IPS-20b (cell line): Measurements from ENCODE around the gene TIMM44.
"Not testable (repeated sequence)": the region's sequence is repeated elsewhere in the genome, so short reads cannot be mapped to it uniquely, and the experiment has no call there.

Source experiments
- H3K27ac ChIP-seq: one replicate; pipeline ENCODE4 v1.5.1; 2013; ENCODE audit warnings: low read length
- H3K27me3 ChIP-seq: 2 replicates; pipeline ENCODE4 v1.6.1; 2013; ENCODE audit warnings: mild to moderate bottlenecking, low read length, inconsistent platforms; ENCODE audit not compliant: insufficient read depth
- H3K36me3 ChIP-seq: 2 replicates; pipeline ENCODE4 v1.6.1; 2013; ENCODE audit warnings: low read depth, mild to moderate bottlenecking, inconsistent platforms, low read length, moderate library complexity; ENCODE audit not compliant: insufficient read depth
- H3K4me1 ChIP-seq: 2 replicates; pipeline ENCODE4 v1.6.1; 2013; ENCODE audit warnings: mild to moderate bottlenecking, control low read depth, inconsistent platforms, low read length, moderate library complexity; ENCODE audit not compliant: insufficient read depth
- H3K4me3 ChIP-seq: 2 replicates; pipeline ENCODE4 v1.5.1; 2013; ENCODE audit warnings: mild to moderate bottlenecking, low read length, inconsistent platforms
- H3K9ac ChIP-seq: 2 replicates; pipeline ENCODE4 v1.6.1; 2013; ENCODE audit warnings: low read depth, mild to moderate bottlenecking, inconsistent platforms, low read length, moderate library complexity
- H3K9me3 ChIP-seq: 2 replicates; pipeline ENCODE4 v1.6.1; 2013; ENCODE audit warnings: mild to moderate bottlenecking, low read depth, low read length, inconsistent platforms; ENCODE audit not compliant: insufficient read depth

The TIMM44 gene

DNA sequence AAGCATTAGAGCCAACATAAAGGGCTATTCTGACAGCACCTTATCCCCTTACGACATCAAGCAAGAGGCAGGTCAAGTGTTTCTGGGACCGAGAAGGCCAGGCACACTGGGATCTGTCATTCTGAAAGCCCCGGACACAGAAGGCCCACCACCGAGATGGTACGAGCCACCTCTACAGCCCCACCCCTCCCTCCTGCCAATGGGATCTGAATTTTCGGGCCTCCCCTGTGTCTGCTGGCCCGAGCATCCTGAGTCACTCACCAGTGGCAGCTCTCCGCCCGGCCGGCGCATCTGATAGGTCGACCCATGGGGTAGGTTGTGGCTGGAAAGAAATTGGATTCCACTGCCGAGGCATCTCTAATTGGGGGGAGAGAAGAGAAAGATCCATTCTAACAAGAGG is 2.6 kb downstream of the TIMM44 start:
- Histone ChIP-seq H3K27ac (no peak overlapping the region), H3K9me3 (no peaks in the 10 kb centered on the region), H3K27me3 (no peaks in the 10 kb centered on the region), H3K4me3 (no peak overlapping the region), H3K9ac (no peak overlapping the region), H3K4me1 (no peaks in the 10 kb centered on the region), H3K36me3 (peaks cover 61% of the 10 kb centered on the region)

- Histone ChIP-seq H3K36me3 (peaks cover 92% of the 10 kb centered on the region), H3K4me3 (no peak overlapping the region), H3K4me1 (no peaks in the 10 kb centered on the region), H3K9ac (no peak overlapping the region), H3K27ac (no peak overlapping the region), H3K9me3 (no peaks in the 10 kb centered on the region), H3K27me3 (no peaks in the 10 kb centered on the region)
Observed at GRCh38 chr19:7934766-7935165, 8.7 kb downstream of the TIMM44 start.

DNA sequence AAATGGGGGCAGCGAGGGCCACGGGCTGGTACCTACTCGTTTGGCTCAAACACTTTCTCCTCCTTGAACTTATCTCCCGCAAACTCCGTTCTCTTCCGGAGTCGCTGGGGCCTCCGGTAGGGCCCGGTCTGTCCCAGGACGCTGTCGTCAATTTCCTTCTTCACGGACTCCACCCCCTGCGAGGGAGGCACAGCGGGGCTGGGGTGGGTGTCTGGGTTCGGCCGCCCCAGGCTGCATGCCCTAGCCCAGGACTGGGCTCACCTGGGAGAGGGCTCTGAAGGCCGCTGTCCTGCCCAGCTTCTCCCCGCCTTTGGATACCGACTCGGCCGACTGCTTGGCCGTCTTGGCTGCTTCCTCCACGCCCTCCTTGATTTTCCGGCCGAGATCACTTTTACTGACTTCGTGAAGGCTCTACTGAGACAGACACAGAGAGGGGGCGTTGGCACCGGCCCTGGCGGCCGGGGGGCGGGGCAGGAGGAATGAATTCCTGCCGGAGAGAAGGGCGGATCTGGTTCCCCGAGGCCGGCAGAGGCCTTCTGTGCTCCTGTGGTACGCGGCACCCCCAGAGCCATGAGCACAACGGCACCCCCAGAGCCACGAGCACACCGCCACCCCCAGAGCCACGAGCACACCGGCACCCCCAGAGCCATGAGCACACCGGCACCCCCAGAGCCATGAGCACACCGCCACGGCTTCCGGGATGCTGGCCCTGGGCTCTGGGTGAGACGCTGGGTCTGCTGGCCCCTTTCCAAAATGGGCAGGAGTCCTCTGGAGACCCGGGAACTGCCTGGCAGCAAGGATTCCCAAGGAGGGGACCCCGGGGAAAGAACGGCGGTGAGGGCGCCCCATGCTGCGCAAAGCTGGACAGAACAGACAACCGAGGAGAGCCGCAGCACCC is 9.4 kb downstream of the TIMM44 start:
- H3K4me1 ChIP-seq = no peaks in the 10 kb centered on the region
- peaks cover 88% of the 10 kb centered on the region for H3K36me3 ChIP-seq

DNA sequence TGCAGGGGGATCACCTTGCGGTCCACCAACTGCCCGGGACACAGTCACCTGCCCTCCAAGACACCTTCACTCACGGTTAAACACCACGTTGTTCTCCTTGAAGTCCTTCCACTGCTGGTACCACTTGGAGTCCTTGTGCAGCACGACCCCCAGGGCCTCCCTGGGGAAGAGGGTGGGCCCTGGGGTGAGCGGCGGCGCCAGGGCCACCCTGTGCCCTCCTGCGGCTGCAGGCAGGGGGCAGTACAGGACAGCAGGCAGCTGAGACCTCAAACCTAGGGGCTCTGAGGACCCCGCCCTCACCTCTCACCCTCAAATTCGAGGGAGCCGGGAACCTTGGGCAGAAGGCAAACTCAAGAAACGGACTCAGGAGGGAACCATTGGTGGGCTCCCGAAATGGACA is 10.1 kb downstream of the TIMM44 start:
- H3K4me1 ChIP-seq = no peaks in the 10 kb centered on the region
- H3K27me3 ChIP-seq = no peaks in the 10 kb centered on the region
- no peaks in the 10 kb centered on the region for H3K9me3 ChIP-seq
- H3K36me3 ChIP-seq = peaks cover 81% of the 10 kb centered on the region
- no peak overlapping the region for H3K4me3 ChIP-seq
- H3K9ac ChIP-seq = no peak overlapping the region
- H3K27ac ChIP-seq = no peak overlapping the region

More for the DNA sequence above, 9.4 kb downstream of the TIMM44 start:
- no peak overlapping the region for H3K27ac ChIP-seq
- H3K9me3 ChIP-seq = no peaks in the 10 kb centered on the region
- H3K9ac ChIP-seq = no peak overlapping the region
- no peaks in the 10 kb centered on the region for H3K27me3 ChIP-seq
- no peak overlapping the region for H3K4me3 ChIP-seq

DNA sequence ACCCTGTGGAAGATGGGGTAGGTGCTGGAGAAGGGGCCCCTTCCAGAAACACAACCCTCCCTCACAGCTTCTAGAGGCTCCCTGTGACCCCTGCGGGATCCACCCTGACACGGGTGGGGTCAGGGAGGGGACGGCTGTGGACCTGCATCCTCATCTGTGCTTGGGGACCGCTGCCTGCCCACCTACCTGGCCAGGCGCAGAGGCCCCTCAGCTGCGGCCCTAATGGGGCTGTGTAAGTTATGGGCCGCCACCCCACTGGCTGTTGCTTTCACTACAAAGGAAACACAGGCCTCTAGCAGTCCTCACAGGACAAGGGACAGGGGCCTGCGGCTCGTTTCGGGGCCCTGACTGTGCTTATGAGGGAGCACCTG is 10.6 kb downstream of the TIMM44 start:
- Histone ChIP-seq H3K4me3 (no peak overlapping the region), H3K36me3 (peaks cover 76% of the 10 kb centered on the region)

DNA sequence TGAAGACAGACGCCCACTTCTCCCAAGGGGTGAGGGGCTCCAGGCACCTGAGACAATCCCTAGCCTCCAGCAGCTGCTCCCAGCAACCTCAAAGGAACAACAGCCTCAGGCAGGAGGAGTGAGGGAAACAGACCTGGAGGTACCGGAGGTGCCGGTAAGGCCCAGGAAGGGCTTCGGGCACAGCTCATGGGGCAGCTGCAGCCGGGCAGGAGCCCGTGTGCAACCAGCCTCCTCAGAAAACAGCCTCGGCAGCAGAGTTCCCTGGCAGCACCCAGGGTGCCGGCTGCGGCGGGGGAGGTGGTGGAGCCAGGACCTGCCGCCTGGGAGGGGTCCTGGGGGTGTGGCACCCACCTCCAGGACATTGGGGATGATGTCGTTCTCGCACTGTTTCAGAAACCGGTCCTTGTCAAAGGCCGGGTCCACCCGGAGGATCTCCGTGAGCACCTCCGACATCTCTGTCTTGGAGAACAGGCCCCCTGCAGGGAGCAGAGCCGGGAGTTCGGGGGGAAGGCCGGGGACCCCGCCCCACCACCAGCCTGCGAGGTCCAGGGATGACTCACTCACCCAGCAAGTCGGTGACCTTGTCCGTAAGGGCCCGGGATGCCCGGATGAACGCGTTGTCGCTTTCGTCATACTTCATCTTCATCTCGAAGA is 11.1 kb downstream of the TIMM44 start:
- no peaks in the 10 kb centered on the region for H3K9me3 ChIP-seq
- no peak overlapping the region for H3K27ac ChIP-seq
- H3K36me3 ChIP-seq = peaks cover 71% of the 10 kb centered on the region
- H3K27me3 ChIP-seq = no peaks in the 10 kb centered on the region
- H3K4me3 ChIP-seq = no peak overlapping the region
- H3K4me1 ChIP-seq = no peaks in the 10 kb centered on the region
- no peak overlapping the region for H3K9ac ChIP-seq

More for the DNA sequence above, 10.6 kb downstream of the TIMM44 start:
- Histone ChIP-seq H3K9ac (no peak overlapping the region), H3K27me3 (no peaks in the 10 kb centered on the region), H3K9me3 (no peaks in the 10 kb centered on the region), H3K4me1 (no peaks in the 10 kb centered on the region), H3K27ac (no peak overlapping the region)

DNA sequence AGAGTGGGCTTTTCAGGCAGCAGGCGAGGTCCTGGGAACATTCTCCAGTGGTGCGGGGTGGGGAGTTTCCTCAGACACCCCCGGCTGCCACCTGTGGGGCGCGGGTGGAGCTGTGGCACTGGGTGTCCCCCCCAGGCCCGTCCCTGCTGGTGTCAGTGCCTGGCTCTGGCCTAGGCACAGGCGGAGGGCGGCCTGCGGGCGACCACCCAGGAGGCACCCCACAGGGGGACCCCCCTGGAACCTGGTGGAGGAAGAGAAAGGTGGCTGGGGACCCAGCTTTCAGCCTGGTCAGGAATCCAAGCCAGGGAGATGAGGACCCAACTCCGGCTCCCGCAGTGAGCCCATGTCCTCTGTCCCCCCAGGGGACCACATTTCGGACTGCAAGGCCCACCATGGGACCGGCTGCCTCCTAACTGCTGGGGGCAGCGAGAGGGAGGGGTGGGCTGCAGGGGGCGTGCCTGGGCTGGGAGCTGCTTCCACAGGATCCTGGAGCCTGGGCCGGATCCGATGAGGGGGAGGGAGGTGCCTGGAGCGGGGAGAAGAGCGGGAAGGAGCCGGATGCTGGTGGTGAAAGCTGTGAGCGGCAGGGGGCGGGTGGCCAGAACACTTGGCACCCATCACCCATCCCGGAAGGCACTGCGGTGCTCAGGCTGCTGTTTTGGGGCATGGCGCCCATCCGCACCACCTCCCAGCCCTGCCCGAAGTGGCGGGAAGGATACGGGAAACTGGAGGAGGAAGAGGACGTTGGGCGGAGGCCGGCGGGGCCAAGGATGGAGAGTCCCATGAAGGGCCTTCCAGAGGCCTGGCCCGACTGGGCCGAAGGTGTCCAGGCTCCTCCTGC is 12.0 kb downstream of the TIMM44 start:
- no peaks in the 10 kb centered on the region for H3K9me3 ChIP-seq
- no peaks in the 10 kb centered on the region; the same call in 1 of the 2 replicates for H3K4me1 ChIP-seq
- H3K27me3 ChIP-seq = no peaks in the 10 kb centered on the region
- H3K36me3 ChIP-seq = peaks cover 61% of the 10 kb centered on the region
- no peak overlapping the region for H3K4me3 ChIP-seq
- no peak overlapping the region for H3K27ac ChIP-seq
- no peak overlapping the region for H3K9ac ChIP-seq

GRCh38 chr19:7930765-7931164 is 12.7 kb downstream of the TIMM44 start:
- no peak overlapping the region for H3K27ac ChIP-seq
- H3K4me1 ChIP-seq = no peaks in the 10 kb centered on the region; the same call in 1 of the 2 replicates
- no peaks in the 10 kb centered on the region for H3K9me3 ChIP-seq
- H3K27me3 ChIP-seq = no peaks in the 10 kb centered on the region
- H3K9ac ChIP-seq = no peak overlapping the region
- no peak overlapping the region for H3K4me3 ChIP-seq
- peaks cover 55% of the 10 kb centered on the region for H3K36me3 ChIP-seq

GRCh38 chr19:7930030-7930429 is 13.4 kb downstream of the TIMM44 start:
- not testable (repeated sequence) for H3K27ac ChIP-seq, H3K4me3 ChIP-seq, H3K4me1 ChIP-seq, H3K9me3 ChIP-seq, H3K9ac ChIP-seq, H3K27me3 ChIP-seq
- peaks cover 47% of the 10 kb centered on the region for H3K36me3 ChIP-seq

DNA sequence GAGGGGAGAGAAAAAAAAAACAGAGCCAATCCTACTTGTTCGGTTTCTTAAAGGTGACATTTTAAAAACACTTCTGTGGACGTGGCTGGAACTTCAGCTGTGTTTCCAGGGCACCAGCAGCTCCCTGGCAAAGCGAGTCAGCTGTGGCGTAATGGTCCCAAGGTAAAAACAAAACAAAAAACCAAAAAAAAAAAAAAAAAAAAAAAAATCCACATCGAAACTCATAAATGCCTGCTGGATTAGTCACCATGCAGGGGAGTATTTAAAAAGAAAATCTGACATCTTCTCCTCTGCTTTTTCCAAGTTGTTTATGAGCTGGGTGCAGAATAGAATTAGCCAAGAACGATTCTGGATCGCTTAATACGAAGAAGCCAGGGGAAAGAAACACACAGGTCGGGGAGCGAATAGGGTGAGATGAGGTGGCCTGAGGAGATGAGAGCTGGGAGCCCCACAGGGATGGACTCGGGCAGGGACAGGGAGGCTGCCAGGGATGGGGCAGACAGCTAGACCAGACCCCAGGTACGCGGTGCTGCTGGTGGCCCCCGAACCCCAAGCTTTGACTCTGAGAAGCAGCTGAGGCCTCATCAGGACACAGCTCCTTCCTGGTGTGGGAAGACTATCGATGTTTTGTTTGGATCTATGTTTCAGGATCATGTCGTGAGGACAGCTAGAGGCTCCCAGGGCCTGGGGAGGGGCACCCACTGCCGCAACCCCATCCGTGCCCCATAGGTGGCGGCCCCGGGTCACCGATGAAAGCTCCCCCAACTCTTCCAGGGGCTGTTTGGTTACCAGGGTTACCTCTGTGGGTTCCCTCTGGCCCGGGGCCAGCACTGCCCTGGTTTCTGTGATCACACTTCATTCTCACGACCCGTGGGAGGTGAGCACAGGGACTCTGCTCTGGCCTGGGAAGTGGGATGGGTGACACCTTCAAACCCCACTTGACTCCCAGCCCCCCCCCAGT is 14.4 kb downstream of the TIMM44 start:
- no peak overlapping the region for H3K4me3 ChIP-seq
- H3K9ac ChIP-seq = no peak overlapping the region
- H3K27me3 ChIP-seq = no peaks in the 10 kb centered on the region
- no peak overlapping the region for H3K27ac ChIP-seq
- no peaks in the 10 kb centered on the region; the same call in 1 of the 2 replicates for H3K4me1 ChIP-seq
- H3K9me3 ChIP-seq = no peaks in the 10 kb centered on the region
- peaks cover 41% of the 10 kb centered on the region for H3K36me3 ChIP-seq

DNA sequence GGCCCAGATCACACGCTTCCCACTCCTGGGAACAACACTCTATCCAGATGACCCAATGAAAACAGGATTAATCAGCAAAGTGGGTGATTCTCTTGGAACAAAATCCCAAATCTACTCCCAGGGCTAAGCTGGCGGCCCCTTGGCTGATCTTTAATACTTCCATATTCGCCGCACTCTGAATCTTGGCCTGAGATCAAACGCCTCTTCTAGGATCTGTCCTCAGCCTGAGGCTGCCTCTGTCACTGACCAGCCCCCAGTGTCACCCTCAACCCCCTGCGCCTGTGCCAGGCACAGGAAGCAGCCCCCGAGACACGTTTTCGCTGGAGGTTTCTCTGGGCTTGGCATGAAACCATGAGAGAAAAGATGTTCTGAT is 15.1 kb downstream of the TIMM44 start:
- H3K9ac ChIP-seq = no peak overlapping the region
- H3K36me3 ChIP-seq = peaks cover 34% of the 10 kb centered on the region
- no peaks in the 10 kb centered on the region; the same call in 1 of the 2 replicates for H3K4me1 ChIP-seq
- H3K9me3 ChIP-seq = no peaks in the 10 kb centered on the region
- H3K27ac ChIP-seq = no peak overlapping the region
- no peaks in the 10 kb centered on the region for H3K27me3 ChIP-seq
- no peak overlapping the region for H3K4me3 ChIP-seq
